K562 (cell line): ENCODE measurements around the gene NBEA. TPM values are rescaled to one million over a fixed set of nuclear protein-coding genes. Genes with fewer than 3 reads are reported as not detected.

Source experiments
- ARID4B ChIP-seq: sonication (generic); formaldehyde crosslinking; IDR thresholded peaks from 2 replicates; pipeline ENCODE4 v1.8.0; 2022; ENCODE audit warnings: mild to moderate bottlenecking, missing genetic modification reagents
- BMI1 ChIP-seq: fragments of 150-350 bp; IDR thresholded peaks from 2 replicates; pipeline ENCODE4 v1.6.1; 2014; ENCODE audit warnings: low read length
- CSDE1 ChIP-seq, 2 experiments: fragments of 450-650 bp; IDR thresholded peaks; 2 replicates each; pipeline ENCODE4 v1.6.1; 2016; ENCODE audit warnings: mild to moderate bottlenecking in 1 of 2
- FOXM1 ChIP-seq, 2 experiments: fragments of 450-650 bp in 1 of 2; sonication (generic) in 1 of 2; formaldehyde crosslinking in 1 of 2; IDR thresholded peaks; 2 replicates each; pipeline versions ENCODE4 v1.6.1 to v1.9.0; 2017 to 2022; ENCODE audit warnings: low read depth in 2 of 2, mild to moderate bottlenecking in 2 of 2, missing genetic modification reagents in 1 of 2, moderate library complexity in 1 of 2
- HDAC2 ChIP-seq: fragments of 450-650 bp; IDR thresholded peaks from 2 replicates; pipeline ENCODE4 v1.6.1; 2016; ENCODE audit warnings: mild to moderate bottlenecking
- POLR2H ChIP-seq: IDR thresholded peaks from 2 replicates; pipeline ENCODE4 v1.6.1; 2016; ENCODE audit warnings: missing genetic modification characterization, low read depth, mild to moderate bottlenecking, control low read depth, missing compliant biosample characterization, moderate library complexity
- U2AF1 ChIP-seq: fragments of 200-400 bp; formaldehyde crosslinking; optimal IDR thresholded peaks from 2 replicates; pipeline ENCODE3; 2017; ENCODE audit warnings: mild to moderate bottlenecking, low read depth, low read length, moderate library complexity
- ZNF696 ChIP-seq: fragments of 250-450 bp; sonication (Bioruptor Pico); conservative IDR thresholded peaks from 2 replicates; pipeline ENCODE4 v1.4.0; 2020; ENCODE audit warnings: mild to moderate bottlenecking, moderate library complexity
- ZNF764 ChIP-seq: fragments of 250-450 bp; sonication (Bioruptor Pico); IDR thresholded peaks from 2 replicates; pipeline ENCODE4 v1.4.0; 2020; ENCODE audit warnings: low read depth, mild to moderate bottlenecking, moderate library complexity
- polyA plus RNA-seq, 8 experiments: library from polyadenylated mRNA; depleted of rRNA in 4 of 8; stranded (reverse) in 5 of 8; unstranded in 3 of 8; fragments of >200 nt; fragmentation: Nextera tagmentation in 2 of 8; fragmentation: Illumina TruSeq in 1 of 8; extraction: Ambion mirVana in 2 of 8; extraction: Trizol in 1 of 8; gene quantifications; 2 replicates each; pipeline versions ENCODE4 v1.2.1 to v1.2.3, GENCODE V29; 2011 to 2014; ENCODE audit warnings: inconsistent platforms in 1 of 8, missing spikeins in 1 of 8
- total RNA-seq, 7 experiments: library from RNA; depleted of rRNA in 6 of 7; stranded (reverse); fragments of >200 nt in 6 of 7; fragmentation: Illumina TruSeq in 2 of 7; extraction: Trizol in 2 of 7; gene quantifications; 2 replicates each; pipeline versions ENCODE4 v1.2.1 to v1.2.3, GENCODE V29; 2011 to 2021; ENCODE audit warnings: low replicate concordance in 1 of 7

NBEA gene
- total and polyA plus RNA-seq, 9 of the 15 experiments (the other 6 are each of a cell fraction or from before 2014, with no cell fraction given), result 0.03 to 0.94 (median 0.05) TPM; not detected in 2

- no peak for TF ChIP-seq CSDE1 (IDR thresholded peaks at IDR 0.05)
- TF ChIP-seq ARID4B (CRISPR knock-in tag), result no peak
- TF ChIP-seq ZNF764 (CRISPR knock-in tag), result no peak
- no peak for TF ChIP-seq HDAC2
- TF ChIP-seq BMI1, result no peak
- TF ChIP-seq ZNF696 (CRISPR knock-in tag), result no peak
- TF ChIP-seq POLR2H (tag), result no peak
- no peak for TF ChIP-seq FOXM1 (IDR thresholded peaks at IDR 0.05; ENCODE audit: low read depth)
- TF ChIP-seq FOXM1 (CRISPR knock-in tag; IDR thresholded peaks at IDR 0.05; ENCODE audit: low read depth), result no peak
- TF ChIP-seq U2AF1, result no peak
These were observed 351.6 kb downstream of the NBEA start (continued) for GRCh38 chr13:35293579-35294226.
